Activated T-cell treated with anti-CD3 and anti-CD28 coated beads, Interleukin-2, amount 50 U/mL, for 4 hours (primary cell): ENCODE results near the gene DVL1. TPM values are rescaled to one million over a fixed set of nuclear protein-coding genes. Genes with fewer than 3 reads are reported as not detected.

Source experiments
- ATAC-seq, 2 donors: fragments of 200-7000 bp; cut with Tn5 transposase; one replicate each; pipeline ENCODE4 v1.10.0; 2021
- DNase-seq: peaks from one replicate; pipeline ENCODE4 v3.0.0-alpha.2; 2020
- H3K27me3 Mint-ChIP-seq: one replicate; pipeline ENCODE4 v1.8.0; 2021; ENCODE audit warnings: low read depth, mixed read lengths
- H3K36me3 Mint-ChIP-seq: one replicate; pipeline ENCODE4 v1.8.0; 2022; ENCODE audit warnings: mixed read lengths; ENCODE audit not compliant: insufficient read depth
- H3K4me1 Mint-ChIP-seq: one replicate; pipeline ENCODE4 v1.8.0; 2021; ENCODE audit warnings: low read depth, mixed read lengths
- H3K4me3 Mint-ChIP-seq: one replicate; pipeline ENCODE4 v1.8.0; 2021; ENCODE audit warnings: mild to moderate bottlenecking, moderate library complexity, mixed read lengths
- H3K9me3 Mint-ChIP-seq: one replicate; pipeline ENCODE4 v1.8.0; 2021; ENCODE audit warnings: mixed read lengths
- total RNA-seq, 3 donors: library from RNA; stranded (reverse); gene quantifications; one replicate each; pipeline ENCODE4 v1.2.1, GENCODE V29; 2021

DVL1 gene
- total RNA-seq, 3 donors from 2014 or later, result 70.7 to 74.6 (median 72.1) TPM

DNA sequence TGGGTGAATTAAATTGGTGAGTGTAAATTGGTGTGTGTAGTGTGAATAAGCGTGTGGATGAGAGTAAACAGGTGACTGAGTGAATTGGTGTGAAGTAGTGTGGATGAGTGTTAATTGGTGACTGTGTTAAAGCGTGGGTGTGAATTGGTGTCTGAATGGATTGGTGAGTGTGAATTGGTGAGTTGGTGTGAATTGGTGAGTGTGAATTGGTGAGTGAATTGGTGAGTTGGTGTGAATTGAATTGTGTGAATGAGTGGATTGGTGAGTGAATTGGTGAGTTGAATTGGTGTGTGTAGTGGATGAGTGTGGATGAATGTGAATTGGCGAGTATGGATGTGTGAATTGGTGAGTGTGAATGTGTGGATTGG lies 17.5 kb upstream of the DVL1 start:
- Mint-ChIP-seq H3K9me3 (no peaks in the 10 kb centered on the region), H3K27me3 (no peaks in the 10 kb centered on the region), H3K4me3 (no peak overlapping the region), H3K4me1 (peaks cover 4% of the 10 kb centered on the region), H3K36me3 (no peaks in the 10 kb centered on the region)
- DNase-seq, result no peak
- no peak for ATAC-seq

DNA sequence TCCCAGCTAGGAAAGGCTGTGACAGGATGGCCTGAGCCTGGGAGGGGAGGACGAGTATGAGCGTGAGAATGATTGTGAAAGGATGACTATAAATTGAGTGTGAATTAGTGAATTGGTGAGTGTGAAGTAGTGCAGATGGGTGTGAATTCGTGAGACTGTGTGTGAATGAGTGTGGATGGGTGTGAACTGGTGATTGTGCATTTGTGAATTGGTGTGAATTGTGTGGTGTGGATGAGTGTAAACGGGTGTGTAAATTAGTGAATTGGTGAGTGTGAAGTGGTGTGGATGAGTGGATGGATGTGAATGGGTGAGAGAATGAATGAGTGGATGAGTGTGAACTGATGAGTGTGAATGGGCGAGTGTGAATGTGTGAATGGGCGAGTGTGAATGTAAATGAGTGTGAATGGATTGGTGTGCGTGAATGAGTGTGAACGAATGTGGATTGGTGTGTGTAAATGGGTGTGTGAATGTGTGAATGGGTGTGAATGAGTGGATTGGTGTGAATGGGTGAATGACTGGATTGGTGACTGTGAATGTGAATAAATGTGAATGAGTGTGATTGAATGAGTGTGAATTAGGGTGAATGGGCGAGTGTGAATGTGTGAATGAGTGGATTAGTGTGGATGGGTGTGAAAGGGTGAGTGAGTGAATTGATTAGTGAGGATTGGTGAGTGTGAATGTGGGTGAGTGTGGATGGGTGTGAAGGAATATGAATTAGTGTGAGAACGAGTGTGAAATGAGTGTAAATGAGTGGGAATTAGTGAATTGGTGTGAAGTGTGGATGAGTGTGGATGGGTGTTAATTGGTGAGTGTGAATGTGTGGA lies 16.9 kb upstream of the DVL1 start:
- no peak for ATAC-seq

DNA sequence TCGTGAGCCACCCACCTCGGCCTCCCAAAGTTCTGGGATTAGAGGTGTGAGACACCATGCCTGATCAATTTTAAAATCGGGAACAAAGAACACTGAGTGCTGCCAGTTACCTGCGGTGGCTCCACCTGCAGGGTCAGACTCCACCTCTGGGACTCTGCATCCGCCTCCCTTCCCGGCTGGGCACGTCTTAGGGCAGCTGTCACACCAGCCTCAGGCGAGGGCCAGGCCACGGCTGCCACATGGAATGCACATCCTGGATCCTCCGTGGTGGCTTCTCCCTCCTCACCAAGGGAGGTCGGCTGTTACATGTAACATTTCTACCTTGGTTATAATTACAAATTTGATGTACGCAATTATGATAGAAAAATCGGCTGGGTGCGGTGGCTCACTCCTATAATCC lies 15.0 kb upstream of the DVL1 start:
- H3K4me3 Mint-ChIP-seq, result no peak overlapping the region
- H3K36me3 Mint-ChIP-seq, result no peaks in the 10 kb centered on the region
- peaks cover 5% of the 10 kb centered on the region for H3K27me3 Mint-ChIP-seq
- DNase-seq (no peak), ATAC-seq (no peak)
- H3K4me1 Mint-ChIP-seq, result peaks cover 2% of the 10 kb centered on the region
- H3K9me3 Mint-ChIP-seq, result no peaks in the 10 kb centered on the region

More for the DNA sequence above, 16.9 kb upstream of the DVL1 start:
- H3K4me3 Mint-ChIP-seq, result no peak overlapping the region
- no peaks in the 10 kb centered on the region for H3K36me3 Mint-ChIP-seq
- H3K9me3 Mint-ChIP-seq, result no peaks in the 10 kb centered on the region
- no peak for DNase-seq
- H3K4me1 Mint-ChIP-seq, result peaks cover 4% of the 10 kb centered on the region
- H3K27me3 Mint-ChIP-seq, result peaks cover under 1% of the 10 kb centered on the region

- DNase-seq (no peak), ATAC-seq (no peak)
- Mint-ChIP-seq H3K4me3 (no peak overlapping the region), H3K4me1 (peaks cover 7% of the 10 kb centered on the region), H3K36me3 (no peaks in the 10 kb centered on the region), H3K9me3 (no peaks in the 10 kb centered on the region), H3K27me3 (peaks cover 19% of the 10 kb centered on the region)
These were observed 12.8 kb upstream of the DVL1 start for GRCh38 chr1:1361982-1362423.

- H3K27me3 Mint-ChIP-seq, result peaks cover 22% of the 10 kb centered on the region
- no peak for DNase-seq
- ATAC-seq, result no peak
- H3K4me3 Mint-ChIP-seq, result no peak overlapping the region
- H3K9me3 Mint-ChIP-seq, result no peaks in the 10 kb centered on the region
- peaks cover 7% of the 10 kb centered on the region for H3K4me1 Mint-ChIP-seq
- H3K36me3 Mint-ChIP-seq, result no peaks in the 10 kb centered on the region
These were observed 12.2 kb upstream of the DVL1 start for GRCh38 chr1:1361233-1361981.

GRCh38 chr1:1360506-1361169 lies 11.4 kb upstream of the DVL1 start:
- peaks cover 7% of the 10 kb centered on the region for H3K4me1 Mint-ChIP-seq
- no peak for DNase-seq
- H3K4me3 Mint-ChIP-seq, result no peak overlapping the region
- peaks cover 22% of the 10 kb centered on the region for H3K27me3 Mint-ChIP-seq
- ATAC-seq, result no peak
- H3K9me3 Mint-ChIP-seq, result no peaks in the 10 kb centered on the region
- H3K36me3 Mint-ChIP-seq, result no peaks in the 10 kb centered on the region

- DNase-seq (no peak), ATAC-seq (no peak)
- no peaks in the 10 kb centered on the region for H3K9me3 Mint-ChIP-seq
- no peaks in the 10 kb centered on the region for H3K36me3 Mint-ChIP-seq
- H3K4me1 Mint-ChIP-seq, result peaks cover 7% of the 10 kb centered on the region
- no peak overlapping the region for H3K4me3 Mint-ChIP-seq
- H3K27me3 Mint-ChIP-seq, result peaks cover 22% of the 10 kb centered on the region
These were observed 10.6 kb upstream of the DVL1 start for GRCh38 chr1:1359664-1360468.

- Mint-ChIP-seq H3K27me3 (peaks cover 22% of the 10 kb centered on the region), H3K4me1 (peaks cover 7% of the 10 kb centered on the region), H3K36me3 (no peaks in the 10 kb centered on the region), H3K9me3 (no peaks in the 10 kb centered on the region), H3K4me3 (no peak overlapping the region)
- DNase-seq, result no peak
- peak; percentile 23 to 44 for ATAC-seq
These were observed 10.1 kb upstream of the DVL1 start for GRCh38 chr1:1359308-1359663.

DNA sequence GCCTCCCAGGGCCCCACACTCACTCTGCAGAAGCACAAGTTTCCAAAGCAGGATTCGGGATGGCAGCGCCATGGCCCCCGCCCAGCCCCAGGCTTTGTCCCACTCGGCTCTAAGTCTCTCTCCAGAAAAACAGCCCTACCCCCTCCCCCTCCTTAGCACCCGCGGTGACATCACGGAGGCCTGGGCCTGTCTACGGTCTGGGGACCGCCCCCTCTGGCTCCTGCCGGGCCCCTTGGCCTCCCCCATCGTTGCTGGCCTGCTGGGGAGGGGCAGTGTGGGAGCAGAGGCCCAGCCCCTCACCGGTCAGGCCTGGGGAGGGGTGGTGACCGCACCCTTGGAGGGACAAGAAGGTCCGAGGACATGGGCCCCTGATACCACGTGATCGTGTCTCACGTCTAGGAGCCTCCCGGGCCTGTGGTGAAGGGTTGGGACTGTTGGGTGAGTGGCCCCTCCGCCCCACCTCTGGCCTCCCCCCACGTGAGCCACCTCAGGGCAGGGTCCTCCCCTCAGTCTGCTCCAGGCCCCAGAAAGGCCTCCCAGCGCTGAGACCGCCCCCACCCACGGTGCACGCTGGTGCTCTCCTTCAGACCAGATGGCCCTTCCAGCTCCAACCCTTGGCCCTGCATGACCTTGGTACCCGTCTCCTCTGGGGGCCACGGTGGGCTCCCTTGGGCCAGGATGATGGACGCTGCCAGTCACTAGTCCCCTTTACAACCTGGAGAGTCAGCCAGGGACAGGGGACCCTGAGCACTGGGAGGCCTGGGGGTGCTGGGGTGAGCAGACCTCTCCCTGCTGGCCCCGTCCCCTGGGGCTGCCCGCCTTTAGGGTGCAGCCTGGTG lies 9.4 kb upstream of the DVL1 start, which contains the start of gene MXRA8:
Gene MXRA8, minus strand, starts transcription at position 123 of the 839 bp plus-strand sequence. Its CDS starts 51 bp downstream, at position 72.
- DNase-seq (no peak), ATAC-seq (peak in 1 of 2 donors; percentile 13)
- Mint-ChIP-seq H3K27me3 (peaks cover 26% of the 10 kb centered on the region), H3K36me3 (no peaks in the 10 kb centered on the region), H3K4me3 (no peak within 1 kb of the TSS), H3K9me3 (no peaks in the 10 kb centered on the region), H3K4me1 (peaks cover 8% of the 10 kb centered on the region)

GRCh38 chr1:1357871-1358432 lies 8.7 kb upstream of the DVL1 start:
- Mint-ChIP-seq H3K4me1 (peaks cover 9% of the 10 kb centered on the region), H3K27me3 (peaks cover 30% of the 10 kb centered on the region), H3K4me3 (no peak overlapping the region), H3K9me3 (no peaks in the 10 kb centered on the region), H3K36me3 (no peaks in the 10 kb centered on the region)
- DNase-seq, result no peak
- no peak for ATAC-seq

GRCh38 chr1:1356796-1357401 lies 7.7 kb upstream of the DVL1 start:
- peaks cover 40% of the 10 kb centered on the region for H3K27me3 Mint-ChIP-seq
- DNase-seq (no peak), ATAC-seq (no peak)
- no peak overlapping the region for H3K4me3 Mint-ChIP-seq
- no peaks in the 10 kb centered on the region for H3K36me3 Mint-ChIP-seq
- no peaks in the 10 kb centered on the region for H3K9me3 Mint-ChIP-seq
- H3K4me1 Mint-ChIP-seq, result peaks cover 18% of the 10 kb centered on the region

GRCh38 chr1:1356166-1356795 lies 7.1 kb upstream of the DVL1 start:
- H3K4me3 Mint-ChIP-seq, result no peak overlapping the region
- no peaks in the 10 kb centered on the region for H3K9me3 Mint-ChIP-seq
- H3K4me1 Mint-ChIP-seq, result peaks cover 18% of the 10 kb centered on the region
- ATAC-seq (no peak), DNase-seq (no peak)
- H3K27me3 Mint-ChIP-seq, result peaks cover 40% of the 10 kb centered on the region
- no peaks in the 10 kb centered on the region for H3K36me3 Mint-ChIP-seq
